NB4 (cell line): ENCODE measurements around the gene ATL1.

Source experiments
- CTCF ChIP-seq: IDR thresholded peaks from one replicate; pipeline ENCODE4 v1.5.1; 2012; ENCODE audit warnings: low read depth, low read length
- POLR2A ChIP-seq: IDR thresholded peaks from 2 replicates; pipeline ENCODE4 v1.6.1; 2011; ENCODE audit warnings: mild to moderate bottlenecking; ENCODE audit not compliant: insufficient read length; ENCODE audit errors: extremely low read depth

- TF ChIP-seq POLR2A: no peak
- no peak for TF ChIP-seq CTCF
These were observed 43.6 kb downstream of the ATL1 start for GRCh38 chr14:50603565-50603964.
